ENCODE results near the gene IGDCC3.
"Not testable (repeated sequence)": the region's sequence is repeated elsewhere in the genome, so short reads cannot be mapped to it uniquely, and the experiment has no call there.

IGDCC3 gene

GRCh38 chr15:65371976-65372786 lies 5.6 kb downstream of the IGDCC3 start:
- DNase-seq (ENCODE audit: low read depth in 1 of 2, low spot score in 1 of 2): no peak

GRCh38 chr15:65370885-65371284 lies 6.9 kb downstream of the IGDCC3 start:
- no peak for DNase-seq (ENCODE audit: low read depth in 1 of 2, low spot score in 1 of 2)

DNA sequence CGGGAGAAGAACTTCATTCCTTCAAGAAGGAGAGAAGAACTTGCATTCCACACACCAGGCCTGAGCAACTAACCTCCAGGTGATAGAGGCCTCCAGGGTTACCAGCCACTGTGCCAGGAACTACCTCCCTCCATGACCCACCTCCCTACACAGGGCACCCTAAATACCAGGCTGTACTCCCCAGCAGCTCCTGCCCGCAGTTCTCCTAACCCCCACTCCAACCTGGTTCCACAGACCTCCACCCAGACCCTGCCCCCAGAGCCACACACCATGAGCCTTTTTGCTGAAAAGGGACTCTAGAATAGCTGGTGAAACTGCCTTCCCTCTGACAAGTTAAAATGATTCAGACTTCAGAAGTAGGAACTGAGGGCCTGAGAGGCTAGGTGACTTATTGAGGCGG lies 8.2 kb downstream of the IGDCC3 start:
- DNase-seq (ENCODE audit: low read depth in 1 of 2, low spot score in 1 of 2): no peak

DNA sequence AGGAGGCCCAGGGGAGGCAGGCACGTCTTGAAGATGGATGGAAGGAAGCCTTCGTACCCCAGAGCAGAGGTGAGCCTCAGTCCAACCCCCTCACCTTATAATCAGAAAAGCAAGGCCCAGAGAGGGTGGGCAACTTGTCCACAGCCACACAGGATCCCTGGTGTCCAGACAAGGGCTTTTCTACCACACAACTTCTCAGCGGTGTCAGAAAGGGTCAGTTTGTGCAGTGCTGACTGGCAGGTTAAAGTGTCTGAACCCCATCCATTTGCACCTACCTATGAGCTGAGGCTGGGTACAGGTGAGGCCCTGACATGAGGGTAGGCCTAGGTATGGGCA lies 8.6 kb downstream of the IGDCC3 start:
- no peak for DNase-seq (ENCODE audit: low read depth in 1 of 2, low spot score in 1 of 2)

GRCh38 chr15:65368302-65369211 lies 9.2 kb downstream of the IGDCC3 start:
- DNase-seq (ENCODE audit: low read depth in 1 of 2, low spot score in 1 of 2): no peak

- DNase-seq (ENCODE audit: low read depth in 1 of 2, low spot score in 1 of 2): no peak
These were observed 11.5 kb downstream of the IGDCC3 start for GRCh38 chr15:65366122-65366892.

DNA sequence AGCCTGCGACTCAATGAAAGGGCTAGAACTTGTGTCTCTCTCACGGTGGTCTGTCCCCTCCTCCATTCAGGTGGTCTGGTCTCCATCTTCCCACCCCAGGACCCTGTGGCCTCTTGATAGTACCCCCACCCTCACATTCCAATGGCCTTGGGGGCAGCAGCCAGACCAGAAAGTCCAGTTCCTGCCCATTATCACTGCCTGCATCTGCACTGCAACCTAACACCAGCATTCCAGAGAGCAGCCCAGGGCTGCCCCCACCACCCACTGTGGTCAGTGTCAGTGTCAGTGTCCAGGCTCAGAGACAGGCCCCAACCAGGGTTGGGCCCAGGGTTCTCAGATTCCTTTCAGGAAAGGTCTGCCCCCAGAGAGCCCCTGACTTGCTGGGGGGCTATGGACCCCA lies 12.6 kb downstream of the IGDCC3 start:
- DNase-seq (ENCODE audit: low read depth in 1 of 2, low spot score in 1 of 2): no peak

DNA sequence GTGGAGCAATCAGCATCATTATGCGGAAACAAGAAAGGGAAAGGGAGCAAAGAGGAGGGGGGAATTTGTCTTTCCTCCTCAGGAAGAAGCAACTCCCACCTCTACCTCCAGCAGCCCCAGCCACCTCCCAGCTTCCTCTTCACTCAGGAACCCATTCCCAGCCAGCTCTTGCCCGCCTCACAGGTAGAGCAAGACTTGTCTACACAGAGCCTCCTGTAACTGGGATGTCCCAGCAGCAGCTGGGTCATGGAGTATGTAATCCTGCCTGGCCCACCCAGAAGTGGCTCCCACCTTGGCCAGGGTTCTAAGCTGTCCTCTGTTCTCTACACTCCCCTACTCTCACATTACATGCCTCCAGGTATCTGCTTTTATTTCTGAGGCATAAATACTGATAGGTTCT lies 14.0 kb downstream of the IGDCC3 start:
- no peak for DNase-seq (ENCODE audit: low read depth in 1 of 2, low spot score in 1 of 2)

- no peak for DNase-seq (ENCODE audit: low read depth in 1 of 2, low spot score in 1 of 2)
These were observed 14.5 kb downstream of the IGDCC3 start for GRCh38 chr15:65363306-65363705.

- DNase-seq (ENCODE audit: low read depth in 1 of 2, low spot score in 1 of 2): no peak
These were observed 15.3 kb downstream of the IGDCC3 start for GRCh38 chr15:65362491-65362890.

- DNase-seq (ENCODE audit: low read depth in 1 of 2, low spot score in 1 of 2): no peak
These were observed 15.9 kb downstream of the IGDCC3 start for GRCh38 chr15:65361708-65362459.

DNA sequence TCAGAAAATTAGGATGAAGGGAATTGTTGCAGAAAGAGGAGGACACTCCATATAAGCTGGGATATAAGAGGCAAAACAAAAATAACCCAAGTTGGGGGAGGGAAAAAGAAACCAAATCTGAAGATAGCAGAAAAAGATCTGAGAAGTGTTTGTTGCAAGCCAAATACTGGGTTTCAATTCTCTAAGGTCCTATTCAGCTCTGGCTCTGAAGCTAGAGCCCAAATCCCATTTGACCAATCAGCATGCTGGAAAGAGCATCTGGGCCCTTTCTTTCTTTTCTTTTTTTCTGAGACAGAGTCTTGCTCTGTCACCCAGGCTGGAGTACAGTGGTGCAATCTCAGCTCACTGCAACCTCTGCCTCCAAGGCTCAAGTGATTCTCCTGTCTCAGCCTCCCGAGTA lies 17.3 kb downstream of the IGDCC3 start:
- no peak for DNase-seq (ENCODE audit: low read depth in 1 of 2, low spot score in 1 of 2)

GRCh38 chr15:65355988-65356353 lies 21.8 kb downstream of the IGDCC3 start:
- no peak for DNase-seq (ENCODE audit: low read depth in 1 of 2, low spot score in 1 of 2)

GRCh38 chr15:65355173-65355987 lies 22.4 kb downstream of the IGDCC3 start:
- DNase-seq (ENCODE audit: low read depth in 1 of 2, low spot score in 1 of 2): no peak

DNA sequence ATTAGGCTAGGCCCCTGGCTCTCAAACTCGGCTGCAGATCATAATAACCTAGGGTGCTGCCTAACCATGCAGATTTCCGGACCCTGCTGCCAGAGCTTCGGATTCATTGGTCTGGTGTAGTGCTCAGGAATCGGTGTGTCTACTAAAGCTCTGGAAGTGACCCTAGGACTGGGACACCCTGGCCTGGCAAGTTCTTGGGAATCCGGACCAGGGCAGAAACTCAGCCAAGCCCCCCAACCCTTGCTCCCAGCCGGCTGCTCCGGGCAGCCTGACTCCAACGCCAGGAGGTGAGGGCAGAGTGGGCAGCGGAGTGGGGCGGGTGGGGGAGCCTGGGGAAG lies 23.0 kb downstream of the IGDCC3 start:
- DNase-seq (ENCODE audit: low read depth in 1 of 2, low spot score in 1 of 2): no peak

GRCh38 chr15:65351972-65352371 lies 25.8 kb downstream of the IGDCC3 start:
- DNase-seq (ENCODE audit: low read depth in 1 of 2, low spot score in 1 of 2): not testable (repeated sequence)

DNA sequence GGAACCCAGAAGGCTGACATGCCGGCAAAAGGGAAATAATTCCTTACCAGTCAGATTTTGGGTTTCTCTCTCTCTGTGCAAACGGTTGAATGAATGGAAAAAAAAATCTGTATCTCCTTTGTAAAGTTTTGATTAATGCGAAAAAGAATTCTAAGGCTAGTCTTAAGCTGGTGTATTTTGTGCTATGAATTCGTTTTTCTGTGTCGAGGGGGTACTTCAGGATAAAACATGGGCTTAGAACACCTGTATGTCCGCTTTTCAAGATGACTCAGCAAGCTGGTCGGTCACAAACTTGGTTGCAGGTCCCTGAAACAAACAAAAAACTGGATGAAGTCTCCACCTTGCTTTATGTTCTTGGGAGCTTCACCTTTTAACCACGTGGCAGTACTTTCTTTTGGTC lies 28.5 kb downstream of the IGDCC3 start:
- DNase-seq (ENCODE audit: low read depth in 1 of 2, low spot score in 1 of 2): no peak

- DNase-seq (ENCODE audit: low read depth in 1 of 2, low spot score in 1 of 2): not testable (repeated sequence)
These were observed 30.0 kb downstream of the IGDCC3 start for GRCh38 chr15:65347756-65348155.

- DNase-seq (ENCODE audit: low read depth in 1 of 2, low spot score in 1 of 2): no peak
These were observed 30.8 kb downstream of the IGDCC3 start for GRCh38 chr15:65346856-65347598.

- no peak for DNase-seq (ENCODE audit: low read depth in 1 of 2, low spot score in 1 of 2)
These were observed 32.9 kb downstream of the IGDCC3 start for GRCh38 chr15:65344914-65345275.

Data from activated T-helper 1 cell treated with anti-CD3 and anti-CD28 coated beads, Interleukin-2, amount 50 U/mL, for 16 hours (primary cell).